GM23338 (cell line): Measurements from ENCODE around the gene RASGRF2. TPM values are rescaled to one million over a fixed set of nuclear protein-coding genes. Genes with fewer than 3 reads are reported as not detected.

Experiments used
- ATAC-seq: fragments of 200-7000 bp; cut with Tn5 transposase; 3 replicates; pipeline ENCODE4 v1.9.1; 2020
- DNase-seq: peaks from one replicate; pipeline ENCODE4 v3.0.0-alpha.2; 2015; ENCODE audit warnings: low spot score
- H2AFZ ChIP-seq: fragments of 200-600 bp; sonication (generic); 2 replicates; pipeline ENCODE4 v1.8.0; 2016; ENCODE audit warnings: antibody characterized with exemption, mild to moderate bottlenecking, moderate library complexity
- H3F3A ChIP-seq: fragments of 200-600 bp; sonication (generic); replicated peaks from 2 replicates; pipeline ENCODE4 v1.8.0; 2017; ENCODE audit warnings: antibody characterized with exemption, mixed run types, low read depth
- H3K27ac ChIP-seq: fragments of 200-600 bp; sonication (generic); 2 replicates; pipeline ENCODE4 v1.6.1; 2016; ENCODE audit warnings: low read depth
- H3K27me3 ChIP-seq: fragments of 200-600 bp; sonication (generic); 2 replicates; pipeline ENCODE4 v1.8.0; 2016; ENCODE audit warnings: mild to moderate bottlenecking, mixed run types, moderate library complexity; ENCODE audit not compliant: insufficient read depth
- H3K36me3 ChIP-seq: fragments of 200-600 bp; sonication (generic); 2 replicates; pipeline ENCODE4 v1.8.0; 2016; ENCODE audit warnings: mild to moderate bottlenecking; ENCODE audit not compliant: insufficient read depth
- H3K4me1 ChIP-seq: fragments of 200-600 bp; sonication (generic); 2 replicates; pipeline ENCODE4 v1.8.0; 2016; ENCODE audit warnings: mild to moderate bottlenecking, moderate library complexity; ENCODE audit not compliant: insufficient read depth
- H3K4me2 ChIP-seq: fragments of 200-600 bp; sonication (generic); 2 replicates; pipeline ENCODE4 v1.7.1; 2017; ENCODE audit warnings: mixed run types
- H3K4me3 ChIP-seq: fragments of 200-600 bp; sonication (generic); 2 replicates; pipeline ENCODE4 v1.6.1; 2016; ENCODE audit warnings: mixed run types
- H3K79me2 ChIP-seq: fragments of 200-600 bp; sonication (generic); replicated peaks from 2 replicates; pipeline ENCODE4 v1.8.0; 2017; ENCODE audit warnings: mild to moderate bottlenecking; ENCODE audit not compliant: insufficient read depth
- H3K9me2 ChIP-seq: fragments of 200-600 bp; sonication (generic); 2 replicates; pipeline ENCODE4 v1.8.0; 2017; ENCODE audit not compliant: insufficient read depth
- H4K20me1 ChIP-seq: fragments of 200-600 bp; sonication (generic); replicated peaks from 2 replicates; pipeline ENCODE4 v1.8.0; 2017; ENCODE audit warnings: mild to moderate bottlenecking; ENCODE audit not compliant: insufficient read depth
- H3K27ac Mint-ChIP-seq: 2 replicates; pipeline ENCODE4 v1.8.0; 2020; ENCODE audit warnings: inconsistent platforms, mild to moderate bottlenecking, moderate library complexity, mixed read lengths
- H3K27me3 Mint-ChIP-seq: 3 replicates; pipeline ENCODE4 v1.8.0; 2022; ENCODE audit warnings: low read depth, mild to moderate bottlenecking, moderate library complexity, mixed read lengths, inconsistent platforms; ENCODE audit not compliant: insufficient read depth, poor library complexity
- H3K36me3 Mint-ChIP-seq: 3 replicates; pipeline ENCODE4 v1.8.0; 2021; ENCODE audit warnings: low read depth, mild to moderate bottlenecking, inconsistent platforms, moderate library complexity, mixed read lengths
- H3K4me1 Mint-ChIP-seq: 3 replicates; pipeline ENCODE4 v1.8.0; 2020; ENCODE audit warnings: mild to moderate bottlenecking, inconsistent platforms, mixed read lengths
- H3K4me3 Mint-ChIP-seq: 3 replicates; pipeline ENCODE4 v1.8.0; 2021; ENCODE audit warnings: moderate library complexity, mild to moderate bottlenecking, inconsistent platforms, mixed read lengths
- H3K9me3 Mint-ChIP-seq: 3 replicates; pipeline ENCODE4 v1.8.0; 2020; ENCODE audit warnings: moderate library complexity, mild to moderate bottlenecking, inconsistent platforms, mixed read lengths
- CREB1 ChIP-seq: fragments of 250-450 bp; sonication (Bioruptor Pico); IDR thresholded peaks from 2 replicates; pipeline ENCODE4 v1.5.0; 2020; ENCODE audit warnings: low read depth, mild to moderate bottlenecking, moderate library complexity
- ETS1 ChIP-seq: IDR thresholded peaks from 2 replicates; pipeline ENCODE4 v1.6.1; 2016; ENCODE audit warnings: antibody characterized with exemption
- EZH2 ChIP-seq: fragments of 200-600 bp; sonication (generic); IDR thresholded peaks from one replicate; pipeline ENCODE4 v1.8.0; 2017; ENCODE audit warnings: antibody characterized with exemption, mild to moderate bottlenecking, low read depth; ENCODE audit not compliant: unreplicated experiment
- EZH2phosphoT487 ChIP-seq: fragments of 200-600 bp; sonication (generic); IDR thresholded peaks from one replicate; pipeline ENCODE4 v1.8.1; 2018; ENCODE audit warnings: antibody characterized with exemption; ENCODE audit not compliant: unreplicated experiment
- JUNB ChIP-seq: IDR thresholded peaks from one replicate; pipeline ENCODE4 v1.6.1; 2016; ENCODE audit warnings: antibody characterized with exemption; ENCODE audit not compliant: unreplicated experiment
- NANOG ChIP-seq: IDR thresholded peaks from 2 replicates; pipeline ENCODE4 v1.6.1; 2016; ENCODE audit warnings: antibody characterized with exemption, borderline replicate concordance
- POLR2AphosphoS5 ChIP-seq: IDR thresholded peaks from 2 replicates; pipeline ENCODE4 v1.6.1; 2016; ENCODE audit warnings: antibody characterized with exemption, low read depth
- STAT1 ChIP-seq: IDR thresholded peaks from one replicate; pipeline ENCODE4 v1.6.1; 2016; ENCODE audit warnings: antibody characterized with exemption; ENCODE audit not compliant: unreplicated experiment
- ZNF114 ChIP-seq: fragments of 250-450 bp; sonication (Bioruptor Pico); IDR thresholded peaks from 2 replicates; pipeline ENCODE4 v1.5.0; 2020; ENCODE audit warnings: mild to moderate bottlenecking, moderate library complexity
- ZNF331 ChIP-seq: fragments of 250-450 bp; sonication (Bioruptor Pico); IDR thresholded peaks from 2 replicates; pipeline ENCODE4 v1.5.0; 2020; ENCODE audit warnings: low read depth, mild to moderate bottlenecking, moderate library complexity
- polyA plus RNA-seq: library from polyadenylated mRNA; unstranded; fragments of >200 nt; fragmentation: Nextera tagmentation; extraction: Ambion mirVana; gene quantifications from 2 replicates; pipeline ENCODE4 v1.2.1, GENCODE V29; 2016
- total RNA-seq: library from RNA; depleted of rRNA; stranded (reverse); fragments of >200 nt; shearing (Covaris generic); gene quantifications from 2 replicates; pipeline ENCODE4 v1.2.3, GENCODE V29; 2014
- TF ChIP-seq, protein P1 (sequence below): IDR thresholded peaks from one replicate; pipeline ENCODE4 v1.6.1; 2018; ENCODE audit warnings: antibody characterized with exemption; ENCODE audit not compliant: unreplicated experiment
- TF ChIP-seq, protein P2 (sequence below), 2 experiments: fragments of 200-600 bp in 1 of 2; sonication (generic) in 1 of 2; conservative IDR thresholded peaks; 2 replicates each; pipeline versions ENCODE4 v1.5.1 to v1.6.1; 2016 to 2017; ENCODE audit warnings: antibody characterized with exemption in 2 of 2, low read depth in 2 of 2, mild to moderate bottlenecking in 2 of 2, moderate library complexity in 1 of 2

RASGRF2 gene
- total and polyA plus RNA-seq, 2 experiments from 2014 or later = 5.0 to 19.2 TPM

DNA sequence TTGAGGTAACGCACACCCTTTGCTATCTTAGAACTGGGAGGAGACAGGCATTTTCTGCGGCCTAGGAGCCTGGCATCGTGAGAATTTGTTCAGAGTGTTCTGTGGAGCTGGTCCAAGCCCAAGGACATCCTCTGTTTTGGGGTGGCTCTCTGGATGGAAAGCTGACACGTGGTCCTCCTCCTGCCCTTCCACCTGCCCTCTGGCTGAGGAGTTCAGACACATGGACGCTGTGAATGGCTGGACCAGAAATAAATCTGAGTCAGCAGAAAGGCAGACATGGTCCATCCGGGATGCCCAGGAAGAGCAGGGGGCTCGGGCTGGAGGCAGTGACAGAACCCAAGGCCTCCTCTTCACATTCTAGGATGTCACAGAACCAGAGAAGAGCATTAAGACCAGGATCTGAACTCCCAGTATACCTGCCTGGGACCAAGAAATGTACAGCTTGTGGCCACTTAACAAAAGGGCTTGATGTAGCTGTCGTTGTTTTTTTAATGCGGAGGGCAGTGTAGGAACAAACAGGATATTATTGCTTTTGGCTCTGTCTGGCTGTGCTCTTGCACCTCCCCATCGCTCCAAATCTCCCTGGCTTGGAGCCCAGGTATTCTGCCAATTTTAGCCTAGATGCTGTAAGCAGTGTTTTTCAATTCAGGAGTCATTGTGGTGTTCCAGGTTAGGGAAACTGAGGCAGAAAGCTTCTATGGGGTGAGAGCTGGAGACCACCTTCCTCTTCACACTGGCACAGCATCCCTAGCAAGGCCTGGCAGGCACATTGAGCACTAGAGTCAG, 275.3 kb downstream of the RASGRF2 start (continued):
- TF ChIP-seq, protein P1, sequence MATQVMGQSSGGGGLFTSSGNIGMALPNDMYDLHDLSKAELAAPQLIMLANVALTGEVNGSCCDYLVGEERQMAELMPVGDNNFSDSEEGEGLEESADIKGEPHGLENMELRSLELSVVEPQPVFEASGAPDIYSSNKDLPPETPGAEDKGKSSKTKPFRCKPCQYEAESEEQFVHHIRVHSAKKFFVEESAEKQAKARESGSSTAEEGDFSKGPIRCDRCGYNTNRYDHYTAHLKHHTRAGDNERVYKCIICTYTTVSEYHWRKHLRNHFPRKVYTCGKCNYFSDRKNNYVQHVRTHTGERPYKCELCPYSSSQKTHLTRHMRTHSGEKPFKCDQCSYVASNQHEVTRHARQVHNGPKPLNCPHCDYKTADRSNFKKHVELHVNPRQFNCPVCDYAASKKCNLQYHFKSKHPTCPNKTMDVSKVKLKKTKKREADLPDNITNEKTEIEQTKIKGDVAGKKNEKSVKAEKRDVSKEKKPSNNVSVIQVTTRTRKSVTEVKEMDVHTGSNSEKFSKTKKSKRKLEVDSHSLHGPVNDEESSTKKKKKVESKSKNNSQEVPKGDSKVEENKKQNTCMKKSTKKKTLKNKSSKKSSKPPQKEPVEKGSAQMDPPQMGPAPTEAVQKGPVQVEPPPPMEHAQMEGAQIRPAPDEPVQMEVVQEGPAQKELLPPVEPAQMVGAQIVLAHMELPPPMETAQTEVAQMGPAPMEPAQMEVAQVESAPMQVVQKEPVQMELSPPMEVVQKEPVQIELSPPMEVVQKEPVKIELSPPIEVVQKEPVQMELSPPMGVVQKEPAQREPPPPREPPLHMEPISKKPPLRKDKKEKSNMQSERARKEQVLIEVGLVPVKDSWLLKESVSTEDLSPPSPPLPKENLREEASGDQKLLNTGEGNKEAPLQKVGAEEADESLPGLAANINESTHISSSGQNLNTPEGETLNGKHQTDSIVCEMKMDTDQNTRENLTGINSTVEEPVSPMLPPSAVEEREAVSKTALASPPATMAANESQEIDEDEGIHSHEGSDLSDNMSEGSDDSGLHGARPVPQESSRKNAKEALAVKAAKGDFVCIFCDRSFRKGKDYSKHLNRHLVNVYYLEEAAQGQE = no peak
- TF ChIP-seq ZNF331 (CRISPR knock-in tag) (no peak), ZNF114 (CRISPR knock-in tag) (no peak), STAT1 (no peak), ETS1 (no peak), EZH2phosphoT487 (no peak), POLR2AphosphoS5 (no peak), JUNB (no peak), CREB1 (CRISPR knock-in tag) (no peak), NANOG (no peak)

DNA sequence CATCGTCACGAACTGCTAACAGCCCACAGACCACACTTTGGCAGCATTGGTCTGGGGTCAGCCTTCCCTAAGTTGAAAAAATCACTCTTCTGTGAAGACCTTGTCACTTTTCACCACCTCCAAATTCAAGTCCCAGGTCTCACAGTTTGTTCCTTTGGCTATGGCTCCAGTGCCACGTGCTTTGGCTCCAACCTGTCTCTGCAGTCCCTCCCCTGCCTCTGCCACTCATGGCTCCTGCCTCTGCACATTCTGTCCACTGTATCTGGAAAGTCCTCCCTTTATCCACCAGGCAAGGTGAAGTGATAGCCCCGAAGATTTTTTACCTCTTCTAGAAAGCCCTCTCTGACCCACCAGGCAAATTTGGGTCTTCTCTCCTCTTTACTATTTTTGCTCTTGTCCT, 278.3 kb downstream of the RASGRF2 start:
- Mint-ChIP-seq H3K27me3 (peaks cover 5% of the 10 kb centered on the region), H3K27ac (no peak overlapping the region), H3K36me3 (peaks cover 6% of the 10 kb centered on the region; the same call in 2 of the 3 replicates), H3K4me3 (no peak overlapping the region), H3K9me3 (no peaks in the 10 kb centered on the region), H3K4me1 (peaks cover 23% of the 10 kb centered on the region)
- H3K27ac ChIP-seq = no peak overlapping the region
- ATAC-seq (no peak), DNase-seq (no peak)
- no peaks in the 10 kb centered on the region; the same call in 1 of the 2 replicates for H3K9me2 ChIP-seq
- no peaks in the 10 kb centered on the region for H3K36me3 ChIP-seq
- no peaks in the 10 kb centered on the region for H3K79me2 ChIP-seq
- no peak overlapping the region for H2AFZ ChIP-seq
- H3K4me2 ChIP-seq = no peak overlapping the region
- no peak overlapping the region for H3K4me3 ChIP-seq
- H3K27me3 ChIP-seq = no peaks in the 10 kb centered on the region
- peaks cover 6% of the 10 kb centered on the region; the same call in 1 of the 2 replicates for H4K20me1 ChIP-seq
- no peaks in the 10 kb centered on the region for H3F3A ChIP-seq
- peaks cover 12% of the 10 kb centered on the region; the same call in 1 of the 2 replicates for H3K4me1 ChIP-seq
- TF ChIP-seq EZH2phosphoT487 (no peak), ETS1 (no peak), EZH2 (no peak)
- TF ChIP-seq, protein P2, sequence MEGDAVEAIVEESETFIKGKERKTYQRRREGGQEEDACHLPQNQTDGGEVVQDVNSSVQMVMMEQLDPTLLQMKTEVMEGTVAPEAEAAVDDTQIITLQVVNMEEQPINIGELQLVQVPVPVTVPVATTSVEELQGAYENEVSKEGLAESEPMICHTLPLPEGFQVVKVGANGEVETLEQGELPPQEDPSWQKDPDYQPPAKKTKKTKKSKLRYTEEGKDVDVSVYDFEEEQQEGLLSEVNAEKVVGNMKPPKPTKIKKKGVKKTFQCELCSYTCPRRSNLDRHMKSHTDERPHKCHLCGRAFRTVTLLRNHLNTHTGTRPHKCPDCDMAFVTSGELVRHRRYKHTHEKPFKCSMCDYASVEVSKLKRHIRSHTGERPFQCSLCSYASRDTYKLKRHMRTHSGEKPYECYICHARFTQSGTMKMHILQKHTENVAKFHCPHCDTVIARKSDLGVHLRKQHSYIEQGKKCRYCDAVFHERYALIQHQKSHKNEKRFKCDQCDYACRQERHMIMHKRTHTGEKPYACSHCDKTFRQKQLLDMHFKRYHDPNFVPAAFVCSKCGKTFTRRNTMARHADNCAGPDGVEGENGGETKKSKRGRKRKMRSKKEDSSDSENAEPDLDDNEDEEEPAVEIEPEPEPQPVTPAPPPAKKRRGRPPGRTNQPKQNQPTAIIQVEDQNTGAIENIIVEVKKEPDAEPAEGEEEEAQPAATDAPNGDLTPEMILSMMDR (conservative IDR thresholded peaks at IDR 0.05; ENCODE audit: low read depth in 2 of 2) = no peak
- TF ChIP-seq, protein P1 = no peak
